Left ventricle myocardium superior (tissue), 1 donor: ENCODE results near the gene ULBP2. TPM values are rescaled to one million over a fixed set of nuclear protein-coding genes. Genes with fewer than 3 reads are reported as not detected.
"Not testable (repeated sequence)": the region's sequence is repeated elsewhere in the genome, so short reads cannot be mapped to it uniquely, and the experiment has no call there.

ENCODE experiments used
- ATAC-seq: fragments of 200-7000 bp; cut with Tn5 transposase; one replicate; pipeline ENCODE4 v1.9.1; 2020; ENCODE audit warnings: mild to moderate bottlenecking, moderate library complexity
- DNase-seq: peaks from one replicate; pipeline ENCODE4 v3.0.0-alpha.2; 2020
- intact Hi-C: fragments of 100-400 bp; cut with micrococcal nuclease; formaldehyde crosslinking; loops from one replicate; pipeline ENCODE4 v1.11.0; 2022
- total RNA-seq: library from RNA; stranded (reverse); fragmentation: NEBNext Ultra II Directional; extraction: Animal tissue kit (Norgen Biotek cat#: 25700); gene quantifications from one replicate; pipeline ENCODE4 v1.2.1, GENCODE V29; 2021
- donor health status: DM: no; HTN: yes; CAD: no; lungs with severe emphysema.

Gene ULBP2
- total RNA-seq, 1 donor from 2014 or later: 0.84 TPM

GRCh38 chr6:149960488-149960887 is 18.7 kb downstream of the ULBP2 start:
- DNase-seq (no peak), ATAC-seq (no peak)
- intact Hi-C loops: no loop called here

- ATAC-seq: no peak
- intact Hi-C loops: no loop called here
Observed at GRCh38 chr6:149961728-149962425, 20.1 kb downstream of the ULBP2 start.

GRCh38 chr6:149962461-149963211 is 20.8 kb downstream of the ULBP2 start:
- intact Hi-C loops: no loop called here
- DNase-seq (no peak), ATAC-seq (no peak)

More at GRCh38 chr6:149961728-149962425, 20.1 kb downstream of the ULBP2 start:
- DNase-seq: no peak

DNA sequence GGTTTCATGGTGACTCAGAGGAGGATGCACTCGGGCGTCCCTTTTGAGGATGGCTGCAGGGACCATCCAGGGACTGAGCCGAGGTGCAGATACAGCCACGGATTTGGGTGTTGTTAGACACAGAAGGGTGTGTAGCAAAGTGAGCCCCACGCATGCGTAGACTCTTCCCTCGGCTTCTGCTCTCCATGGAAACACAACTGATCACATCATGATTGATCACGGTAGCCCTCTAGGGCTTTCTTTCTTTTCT is 21.3 kb downstream of the ULBP2 start:
- DNase-seq (no peak), ATAC-seq (no peak)
- intact Hi-C loops: no loop called here

DNA sequence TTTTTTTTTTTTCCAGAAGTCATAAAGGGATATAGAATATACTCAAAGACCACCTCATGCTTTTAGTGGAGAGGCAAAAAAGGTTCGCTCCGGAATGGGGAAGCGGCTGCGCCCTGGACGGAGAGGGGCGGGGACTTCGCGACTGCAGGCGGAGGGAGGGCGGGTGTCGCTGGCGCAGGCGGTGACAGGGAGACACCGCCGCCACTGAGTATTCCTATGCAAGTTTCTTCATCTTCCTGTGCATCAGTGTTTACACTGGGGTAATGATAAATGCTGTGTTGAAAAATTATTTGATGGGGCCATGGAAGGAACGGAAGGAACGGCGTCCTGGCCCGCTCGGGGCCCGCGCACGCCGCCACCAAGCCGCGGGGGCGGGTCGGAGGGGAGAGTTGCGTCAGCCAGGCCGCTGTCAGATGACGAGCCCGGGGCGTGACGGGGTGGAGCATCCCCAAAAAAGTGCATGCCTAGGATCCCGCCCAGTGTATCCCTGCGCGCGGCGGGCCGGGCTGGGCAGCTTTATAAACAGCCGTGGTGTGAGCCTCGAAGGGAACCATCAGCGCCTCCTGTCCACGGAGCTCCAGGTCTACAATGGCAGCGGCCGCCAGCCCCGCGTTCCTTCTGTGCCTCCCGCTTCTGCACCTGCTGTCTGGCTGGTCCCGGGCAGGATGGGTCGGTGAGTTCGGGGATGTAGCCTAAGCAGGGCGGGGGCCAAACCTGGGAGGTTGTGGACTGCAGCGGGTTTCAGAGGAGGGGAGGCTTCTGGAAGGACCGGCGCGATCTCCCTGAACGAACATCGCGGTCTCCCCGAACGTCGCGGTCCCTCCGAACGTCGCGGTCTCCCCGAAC is 21.9 kb downstream of the ULBP2 start, which contains the start of gene ULBP1:
TSS of gene ULBP1 (plus strand) at position 482 of the 846 bp plus-strand sequence. CDS start at position 589, 107 bp downstream.
- DNase-seq (peak; percentile 93), ATAC-seq (peak; percentile 98)
- intact Hi-C loops: no loop called here

GRCh38 chr6:149964308-149965193 is 22.7 kb downstream of the ULBP2 start:
- DNase-seq (no peak), ATAC-seq (no peak)
- intact Hi-C loops: no loop called here

DNA sequence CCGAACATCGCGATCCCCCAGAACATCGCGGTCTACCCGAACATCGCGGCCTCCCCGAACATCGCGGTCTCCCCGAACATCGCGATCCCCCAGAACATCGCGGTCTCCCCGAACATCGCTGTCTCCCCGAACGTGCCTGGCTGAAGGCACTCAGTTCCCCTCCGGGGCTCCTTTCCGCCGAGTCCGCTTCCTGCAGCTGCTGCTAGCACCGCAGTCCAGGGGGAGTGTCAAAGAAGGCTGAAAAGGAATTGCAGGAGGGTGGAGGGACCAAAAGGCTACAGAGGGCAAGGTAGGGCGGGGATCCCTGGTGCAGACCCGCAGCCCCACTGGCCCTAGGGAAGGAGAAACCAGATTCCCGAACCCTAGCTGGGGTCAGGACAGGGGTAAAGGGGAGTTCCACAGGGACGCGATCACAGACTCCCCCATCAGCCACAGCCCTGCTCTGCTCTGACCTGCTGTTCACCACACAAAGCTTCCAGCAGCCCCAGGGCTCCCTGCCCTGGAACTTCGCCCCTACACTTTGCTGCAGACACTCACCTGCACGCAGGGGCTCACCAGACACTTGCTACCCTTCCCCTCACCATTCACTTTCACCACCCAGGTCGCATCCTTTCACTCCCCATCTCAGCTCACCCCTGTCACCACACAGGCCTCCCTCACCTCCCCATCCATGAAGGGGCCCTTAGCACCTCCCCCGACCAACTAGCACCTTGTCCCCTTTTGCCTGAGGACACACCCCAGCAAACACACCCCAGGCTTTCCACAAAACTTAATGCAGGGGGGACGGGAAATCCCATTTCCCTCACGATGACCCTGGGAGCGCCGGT is 23.6 kb downstream of the ULBP2 start:
- DNase-seq (peak; percentile 36), ATAC-seq (no peak)
- intact Hi-C loops: no loop called here

- not testable (repeated sequence) for ATAC-seq, DNase-seq
Observed at GRCh38 chr6:149966319-149966718, 24.5 kb downstream of the ULBP2 start.

DNA sequence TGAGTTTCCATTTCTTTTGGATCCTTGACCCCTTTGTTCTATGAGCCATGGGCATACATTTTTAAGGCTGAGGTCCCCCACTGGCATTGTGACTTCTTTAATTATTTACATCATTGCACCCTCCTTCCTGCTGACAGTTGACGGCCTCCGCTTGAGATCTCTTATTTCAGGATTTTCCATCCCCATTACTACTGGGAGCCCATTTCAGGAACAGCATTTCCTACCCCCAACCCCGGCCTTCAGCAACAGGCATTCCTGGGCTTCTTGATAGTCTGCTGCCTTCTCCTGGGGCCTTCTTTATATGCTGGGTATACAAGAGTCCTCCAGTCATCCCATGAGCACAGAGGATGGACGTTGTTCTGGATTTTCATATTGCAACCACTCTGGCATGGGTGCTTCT is 25.8 kb downstream of the ULBP2 start:
- DNase-seq (no peak), ATAC-seq (no peak)
- intact Hi-C loops: no loop called here

More at GRCh38 chr6:149966319-149966718, 24.5 kb downstream of the ULBP2 start:
- intact Hi-C loops: not testable (repeated sequence)

- ATAC-seq, DNase-seq, intact Hi-C loops: not testable (repeated sequence)
Observed at GRCh38 chr6:149967999-149968398, 26.2 kb downstream of the ULBP2 start.

- intact Hi-C loops: not testable (repeated sequence)
Observed at GRCh38 chr6:149968909-149969308, 27.1 kb downstream of the ULBP2 start.

DNA sequence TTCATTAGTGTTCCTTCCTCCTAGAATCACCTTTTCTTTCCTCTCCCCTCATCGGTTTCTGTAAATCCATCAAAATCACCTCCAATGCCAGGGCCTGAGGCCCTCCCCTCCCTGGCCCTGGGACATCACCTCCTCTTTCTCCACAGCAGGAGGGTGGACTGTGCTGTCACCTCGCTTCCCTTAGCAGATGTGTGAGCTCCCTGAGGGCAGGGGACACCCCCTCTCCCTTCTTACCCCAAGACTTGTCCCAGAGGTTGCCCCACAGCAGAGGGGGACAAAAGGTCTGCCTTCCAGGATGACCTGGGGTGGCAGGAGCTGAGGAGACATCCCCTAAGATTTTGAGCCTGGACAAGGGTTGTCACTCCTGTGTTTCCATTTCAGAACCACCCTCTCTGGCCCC is 27.8 kb downstream of the ULBP2 start:
- no peak for DNase-seq
- intact Hi-C loops: no loop called here
- ATAC-seq: no peak

More at GRCh38 chr6:149968909-149969308, 27.1 kb downstream of the ULBP2 start:
- DNase-seq, ATAC-seq: not testable (repeated sequence)

DNA sequence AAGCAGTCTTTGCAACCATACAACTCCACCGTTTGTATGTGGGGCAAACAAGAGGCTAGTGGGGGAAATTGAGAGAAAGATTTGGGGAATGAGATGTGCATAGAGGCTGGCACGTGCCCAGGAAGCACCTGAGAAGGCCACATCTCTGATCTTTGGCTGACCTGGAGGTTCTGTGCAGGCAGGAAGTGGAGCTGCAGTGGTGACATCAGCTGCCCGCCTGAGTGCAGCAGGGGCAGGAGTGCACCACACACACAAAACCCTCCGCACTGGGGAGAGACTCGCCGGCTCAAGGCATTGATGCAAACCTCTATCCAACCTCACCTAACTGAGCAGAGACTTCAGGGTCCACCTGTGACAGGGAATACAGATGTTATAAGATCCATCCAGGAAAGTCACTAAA is 32.6 kb downstream of the ULBP2 start:
- ATAC-seq, intact Hi-C loops, DNase-seq: not testable (repeated sequence)

DNA sequence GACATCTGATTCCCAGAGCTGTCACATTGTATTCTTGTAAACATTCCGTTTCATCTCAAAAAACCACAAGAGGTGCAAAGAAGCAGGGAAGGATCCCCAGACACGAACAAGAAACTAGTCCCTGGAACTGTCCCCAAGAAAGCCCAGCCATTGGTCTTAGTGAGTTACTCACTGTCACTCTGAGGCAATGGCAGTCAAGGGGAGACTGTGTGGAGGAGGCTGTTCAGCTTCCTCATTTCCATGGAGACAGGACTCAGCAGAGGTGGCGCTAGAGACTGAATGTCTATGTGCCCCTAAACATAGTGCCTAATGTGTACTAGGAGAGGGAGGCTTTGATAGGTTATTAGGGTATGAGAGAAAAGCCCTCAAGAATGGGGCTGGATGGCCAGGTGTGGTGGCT is 33.0 kb downstream of the ULBP2 start:
- DNase-seq: no peak
- intact Hi-C loops: no loop called here
- no peak for ATAC-seq

DNA sequence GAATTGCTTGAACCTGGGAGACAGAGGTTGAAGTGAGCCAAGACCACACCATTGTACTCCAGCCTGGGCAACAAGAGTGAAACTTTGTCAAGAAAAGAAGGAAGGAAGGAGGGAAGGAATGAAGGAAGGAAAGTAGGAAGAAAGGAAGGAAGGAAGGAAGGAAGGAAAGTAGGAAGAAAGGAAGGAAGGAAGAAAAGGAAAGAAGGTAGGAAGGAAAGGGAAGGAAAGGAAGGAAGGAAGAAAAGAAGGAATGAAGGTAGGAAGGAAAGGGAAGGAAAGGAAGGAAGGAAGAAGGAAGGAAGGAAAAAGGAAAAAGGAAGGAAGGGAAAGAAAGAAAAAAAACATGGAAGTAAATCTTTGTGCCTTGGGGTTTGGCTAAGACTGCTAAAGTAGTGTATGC is 33.6 kb downstream of the ULBP2 start:
- DNase-seq (no peak), ATAC-seq (no peak)
- intact Hi-C loops: no loop called here

- no peak for ATAC-seq
Observed at GRCh38 chr6:149977221-149977620, 35.4 kb downstream of the ULBP2 start.

DNA sequence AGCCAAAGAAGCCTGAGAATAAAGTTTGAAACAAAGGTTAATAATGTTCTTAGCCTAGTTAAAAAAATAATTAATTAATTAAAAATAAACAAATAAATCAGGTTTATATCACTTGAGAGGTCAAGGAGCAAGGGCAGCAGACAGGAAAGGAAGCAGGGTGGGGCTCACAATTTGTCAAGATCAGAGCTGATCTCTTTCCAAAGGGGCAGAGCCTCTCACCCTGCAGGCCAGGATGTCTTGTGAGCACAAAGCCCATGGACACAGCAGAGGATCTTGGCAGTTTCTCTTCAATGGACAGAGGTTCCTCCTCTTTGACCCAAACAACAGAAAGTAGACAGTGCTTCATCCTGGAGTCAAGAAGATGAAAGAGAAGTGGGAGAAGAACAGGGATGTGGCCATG is 36.8 kb downstream of the ULBP2 start:
- intact Hi-C loops: no loop called here
- ATAC-seq (no peak), DNase-seq (no peak)

More at GRCh38 chr6:149977221-149977620, 35.4 kb downstream of the ULBP2 start:
- intact Hi-C loops: no loop called here
- DNase-seq: no peak

GRCh38 chr6:149979293-149979692 is 37.5 kb downstream of the ULBP2 start:
- intact Hi-C loops: no loop called here
- DNase-seq: no peak
- no peak for ATAC-seq
